NOMO-1 treated with DMSO at 0.1 percent for 48 hours (cell line): ENCODE results near the gene RNLS.
A peak's percentile ranks its signal among the peaks of the same experiment; 100 is the strongest.
"Not testable (repeated sequence)": the region's sequence is repeated elsewhere in the genome, so short reads cannot be mapped to it uniquely, and the experiment has no call there.

Experiments used
- DNase-seq: peaks from one replicate; lab custom pipeline; 2025; ENCODE audit not compliant: unreplicated experiment; lab: John Stamatoyannopoulos, UW

RNLS gene

DNA sequence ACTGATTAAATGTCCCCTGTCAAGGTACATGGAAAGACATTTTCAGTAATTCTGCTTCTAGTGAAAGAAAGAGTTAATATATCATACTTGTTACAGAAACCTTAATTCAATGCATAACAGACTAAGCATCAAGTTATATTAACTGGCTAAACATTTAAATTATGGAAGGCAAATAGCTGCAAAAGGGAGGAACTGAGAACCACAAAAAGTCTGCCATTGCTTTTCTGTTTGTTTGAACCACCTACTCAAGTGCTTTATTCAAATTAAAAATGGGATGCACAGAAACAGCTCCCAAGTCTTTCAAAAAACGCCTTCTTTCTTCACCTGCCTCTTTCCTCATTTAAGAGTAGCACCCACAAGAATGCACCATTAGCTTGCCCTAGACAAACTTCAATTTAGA is 271.9 kb downstream of the RNLS start:
- no peak for DNase-seq

DNA sequence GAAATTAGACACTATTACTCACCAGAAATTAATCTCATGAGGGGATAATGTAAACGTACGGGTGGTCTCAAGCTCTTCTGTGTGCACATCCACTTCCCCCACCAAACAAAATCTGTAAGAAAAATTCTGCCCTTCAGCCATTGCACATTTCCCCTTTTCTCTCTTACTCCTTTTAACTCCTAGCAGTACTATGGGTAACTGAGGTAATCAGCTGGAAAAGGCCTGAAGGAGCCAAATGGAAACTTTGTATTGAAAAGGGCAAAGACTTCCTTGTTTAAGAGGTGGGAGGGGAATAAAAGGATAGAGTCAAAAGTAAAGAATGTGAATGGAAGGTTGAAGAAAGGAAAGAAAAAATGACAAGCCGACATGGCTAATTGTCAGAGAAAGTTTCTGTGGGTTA is 273.8 kb downstream of the RNLS start:
- no peak for DNase-seq

DNA sequence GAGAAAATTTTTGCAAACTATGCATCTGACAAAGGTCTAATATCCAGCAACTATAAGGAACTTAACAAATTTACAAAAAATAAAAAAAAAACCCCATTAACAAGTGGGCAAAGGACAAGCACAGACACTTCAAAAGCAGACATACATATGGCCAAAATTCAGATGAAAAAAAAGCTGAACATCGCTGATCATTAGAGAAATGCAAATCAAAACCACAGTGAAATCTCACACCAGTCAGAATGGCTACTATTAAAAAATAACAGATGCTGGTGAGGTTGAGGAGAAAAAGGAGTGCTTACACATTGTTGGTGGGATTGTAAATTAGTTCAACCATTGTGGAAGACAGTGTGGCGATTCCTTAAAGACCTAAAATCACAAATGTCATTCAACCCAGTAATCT is 274.8 kb downstream of the RNLS start:
- DNase-seq: not testable (repeated sequence)

DNA sequence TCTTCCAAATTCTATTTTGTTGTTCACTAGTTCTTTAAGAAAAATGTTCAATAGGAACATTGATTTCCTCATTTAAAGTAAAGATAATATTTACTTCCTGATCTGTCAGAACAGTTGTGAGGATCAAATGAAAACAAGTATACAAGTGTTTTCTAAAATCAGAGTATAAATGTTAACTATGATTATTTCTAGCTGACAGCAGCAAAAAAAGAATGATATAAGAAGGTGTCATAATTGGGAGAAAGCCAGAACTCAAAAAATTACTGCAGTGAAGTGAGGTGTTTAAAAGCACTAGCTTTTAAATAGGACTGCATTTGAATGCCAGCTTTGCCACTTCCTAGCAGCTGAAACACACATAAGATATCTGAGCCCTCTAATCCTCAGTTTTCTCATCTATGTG is 283.3 kb downstream of the RNLS start:
- DNase-seq: no peak

DNA sequence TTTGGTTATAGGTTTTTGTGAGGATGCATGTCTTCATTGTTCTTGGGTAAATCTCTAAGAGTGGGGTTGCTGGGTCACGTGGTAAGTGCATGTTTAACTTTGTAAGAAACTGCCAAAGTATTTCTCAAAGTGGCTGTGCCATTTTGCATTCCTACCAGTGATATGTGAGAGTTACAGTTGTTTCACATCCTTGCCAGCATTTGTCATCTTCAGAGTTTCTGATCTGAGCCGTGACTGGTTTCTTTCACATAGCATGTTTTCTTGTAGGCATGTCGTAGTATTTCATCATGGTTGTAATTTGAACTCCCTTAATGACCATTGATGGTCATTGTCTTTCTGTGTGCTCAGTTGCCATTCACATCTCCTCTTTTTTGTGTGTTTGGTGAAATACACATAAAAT is 286.0 kb downstream of the RNLS start:
- no peak for DNase-seq

DNA sequence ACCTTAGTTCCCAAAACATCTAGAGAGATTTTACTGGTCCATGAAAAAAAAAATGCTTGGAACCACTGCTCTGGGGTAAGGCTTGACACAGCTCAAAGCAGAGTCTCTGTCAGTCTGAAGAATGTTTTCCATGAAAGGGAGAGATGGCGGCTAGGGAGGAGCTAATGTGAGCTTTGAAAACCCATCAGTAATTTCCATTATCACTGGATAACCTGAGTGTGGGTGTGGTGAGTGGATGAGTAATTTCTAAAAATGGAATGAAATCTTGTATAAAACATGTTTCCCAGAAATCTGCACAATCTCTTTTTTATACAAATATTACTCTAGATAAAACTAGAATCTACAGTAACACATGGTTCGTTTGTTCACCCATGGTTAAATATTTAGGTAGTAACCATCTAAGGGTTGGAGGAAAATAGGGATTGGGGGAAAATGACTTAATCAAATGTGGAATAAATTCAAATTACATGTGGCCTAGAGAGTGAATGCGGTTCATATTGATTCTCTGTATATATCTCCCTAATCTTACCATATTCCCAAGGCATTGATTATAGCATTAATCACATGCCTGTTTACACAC is 289.4 kb downstream of the RNLS start:
- no peak for DNase-seq

DNA sequence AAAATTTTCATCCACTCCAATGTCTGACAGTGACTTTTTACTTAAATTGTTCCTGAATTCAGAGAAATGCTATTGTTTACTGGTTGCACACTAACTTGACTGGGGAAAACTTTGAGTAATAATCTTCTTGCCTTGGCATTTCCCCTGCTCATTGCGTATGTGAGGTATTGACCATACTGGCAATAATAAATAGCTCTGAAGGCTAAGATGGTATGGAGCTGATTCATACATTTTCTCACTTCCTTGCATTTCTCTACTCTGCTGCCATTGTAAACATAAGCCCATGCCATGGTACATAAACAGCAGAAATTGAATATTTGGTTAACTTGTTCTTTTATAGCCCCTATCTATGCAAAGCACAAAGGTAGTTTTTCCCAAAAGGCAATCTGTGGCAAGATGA is 290.0 kb downstream of the RNLS start:
- no peak for DNase-seq

DNA sequence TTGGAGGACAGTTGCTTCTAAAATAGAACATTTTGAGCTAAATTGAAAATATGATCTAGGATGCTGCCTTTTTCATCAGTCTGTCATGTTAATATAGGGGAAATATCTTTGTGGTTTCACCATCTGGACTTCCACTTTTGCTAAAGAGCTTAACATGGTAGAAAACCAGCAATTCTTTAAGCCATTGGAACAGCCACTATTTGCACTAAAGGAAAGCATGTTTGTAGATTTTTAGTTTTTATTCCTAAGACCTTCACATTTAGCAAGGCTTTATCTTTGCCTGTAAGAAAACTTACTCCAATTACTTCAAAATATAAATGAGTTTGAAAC is 291.0 kb downstream of the RNLS start:
- DNase-seq: peak; percentile 42

DNA sequence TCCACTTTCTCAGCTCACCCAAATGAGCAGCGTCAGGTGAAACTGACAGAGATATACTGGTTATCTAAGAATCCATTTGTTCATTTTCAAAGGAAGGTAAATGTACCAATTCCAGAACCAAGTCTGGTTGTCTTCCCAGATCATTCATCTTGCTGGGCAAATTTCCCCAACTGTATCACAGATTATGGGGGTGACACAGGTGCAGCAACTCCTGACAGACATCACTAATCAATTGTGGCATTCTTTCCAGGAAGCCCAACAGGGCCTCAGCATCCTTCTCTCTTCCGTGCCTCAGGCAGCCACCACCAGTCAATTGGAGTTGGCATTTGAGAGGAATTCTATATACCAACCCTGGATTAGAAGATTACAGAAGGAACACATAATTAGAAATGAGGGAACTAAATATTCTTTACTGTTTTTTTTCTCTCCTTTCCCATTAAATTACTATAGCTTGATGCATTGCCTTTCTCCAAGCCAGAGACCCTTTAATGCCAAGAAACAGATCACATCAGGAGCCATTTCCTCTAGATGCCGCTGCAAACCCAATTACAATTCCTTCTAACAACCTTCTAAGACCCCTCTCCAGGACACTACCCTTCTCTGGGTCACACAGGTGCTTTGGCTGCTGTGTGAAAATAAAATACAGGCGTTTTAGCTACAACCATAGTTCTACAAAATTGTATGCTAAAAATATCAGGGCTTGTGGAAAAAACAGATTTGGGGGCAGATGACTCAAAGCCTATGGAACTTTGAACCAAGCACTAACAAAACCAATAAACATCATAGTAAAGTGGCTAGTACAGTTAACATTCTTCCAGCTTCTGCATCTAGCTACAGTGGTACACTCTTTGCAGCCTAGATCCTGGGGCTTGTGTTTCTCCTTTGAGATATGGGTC is 291.6 kb downstream of the RNLS start:
- no peak for DNase-seq

DNA sequence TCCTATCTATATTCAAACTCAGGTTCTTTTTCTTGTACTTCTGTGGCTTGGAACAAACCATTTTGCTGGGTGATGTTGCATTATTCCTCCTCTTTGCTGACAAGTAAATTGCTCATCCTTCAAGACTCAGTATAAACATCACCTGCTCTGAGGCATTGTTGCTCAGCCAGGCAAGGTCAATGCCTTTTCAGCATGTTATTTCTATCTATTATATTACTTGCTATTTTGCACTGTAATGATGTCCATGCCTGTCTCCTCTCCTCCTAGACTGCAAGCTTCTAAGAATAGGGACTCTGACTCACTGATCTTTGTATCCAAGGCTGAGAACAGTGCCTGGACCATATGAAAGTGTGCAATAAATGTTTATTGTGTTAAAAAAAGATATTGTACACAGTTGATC is 293.8 kb downstream of the RNLS start:
- no peak for DNase-seq

DNA sequence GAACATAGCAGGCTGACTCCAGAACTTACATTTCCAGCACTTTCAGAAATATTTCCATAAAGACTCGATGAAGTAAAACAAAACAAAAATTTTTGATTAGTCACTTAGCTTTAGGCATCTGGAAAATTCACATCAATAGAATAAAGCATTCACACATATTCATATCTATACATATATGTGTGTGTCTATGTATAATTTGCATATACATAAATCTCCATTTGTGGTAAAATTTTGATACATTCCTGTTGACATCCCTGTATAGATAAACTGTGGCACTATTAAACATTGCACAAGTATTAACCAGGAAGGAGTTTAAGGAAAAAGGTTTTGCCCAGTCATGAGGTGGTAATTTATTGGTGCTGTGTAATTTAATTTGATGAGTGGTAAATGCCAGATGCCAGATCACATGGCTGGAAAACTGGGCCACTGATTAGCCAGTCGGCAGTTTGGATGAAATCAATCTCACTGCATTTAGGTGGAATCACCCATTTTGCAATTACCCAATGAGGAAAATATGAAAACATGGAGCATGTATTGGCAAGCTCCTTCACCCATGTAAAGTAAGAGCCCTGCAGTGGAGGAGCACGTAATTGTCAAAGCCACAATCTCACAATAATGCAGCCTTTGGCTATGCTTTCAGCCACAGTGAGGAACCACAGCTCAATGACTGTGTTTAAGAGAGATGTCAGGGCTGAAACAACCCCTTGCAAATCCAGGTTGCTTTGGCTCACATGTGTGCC is 294.6 kb downstream of the RNLS start:
- DNase-seq: peak; percentile 8

DNA sequence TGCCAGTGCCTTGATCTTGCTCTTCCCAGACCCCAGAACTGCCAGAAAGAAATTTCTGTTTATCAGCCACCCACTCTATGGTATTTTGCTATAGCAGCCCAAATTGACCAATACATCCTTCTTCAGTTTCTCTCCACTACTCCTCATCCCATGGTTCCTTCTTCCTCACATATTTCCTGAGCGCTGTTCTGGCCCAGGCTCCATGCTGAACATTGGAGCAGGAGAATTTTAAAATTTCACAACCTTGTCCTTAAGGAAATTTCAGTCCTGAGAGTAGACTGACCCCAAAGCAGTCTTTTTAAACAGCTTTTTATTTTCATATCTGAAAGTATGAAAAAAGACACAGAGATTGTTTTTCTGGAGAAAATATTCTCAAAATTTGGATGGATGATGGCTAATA is 297.1 kb downstream of the RNLS start:
- no peak for DNase-seq

DNA sequence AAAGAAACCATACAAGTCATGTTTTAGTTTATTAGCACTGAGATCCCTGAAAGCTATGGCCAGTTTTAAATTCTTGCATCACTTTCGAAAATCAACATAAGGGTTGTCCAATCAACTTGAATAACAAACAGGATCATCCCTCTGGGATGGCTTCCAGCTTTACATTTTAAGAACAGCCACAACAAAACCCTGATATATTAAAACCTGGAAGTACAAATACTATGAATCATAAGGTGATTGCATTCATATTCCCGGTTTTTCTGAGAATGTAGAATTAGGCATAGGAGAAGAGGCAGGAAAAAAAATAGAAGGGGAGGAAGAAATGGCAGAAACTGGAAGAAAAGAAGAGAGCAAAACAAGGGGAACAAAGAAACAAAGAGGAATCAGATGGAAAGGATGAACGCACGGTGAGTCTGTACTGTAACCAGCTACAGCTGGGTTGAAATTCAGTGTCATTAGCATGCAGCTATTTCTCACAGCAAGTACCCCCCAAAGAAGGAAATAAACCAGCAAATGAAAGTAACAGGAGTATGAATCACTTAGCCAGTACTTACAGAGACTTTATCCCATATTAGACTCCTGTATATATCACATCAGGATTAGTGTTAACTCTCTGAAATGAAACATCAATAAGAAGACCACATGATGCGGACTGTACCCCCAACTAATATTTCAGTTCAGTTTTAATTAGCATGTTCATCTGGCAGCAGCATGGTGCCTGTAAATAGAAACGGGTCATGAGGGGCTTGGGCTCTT is 301.3 kb downstream of the RNLS start:
- peak; percentile 67 for DNase-seq

DNA sequence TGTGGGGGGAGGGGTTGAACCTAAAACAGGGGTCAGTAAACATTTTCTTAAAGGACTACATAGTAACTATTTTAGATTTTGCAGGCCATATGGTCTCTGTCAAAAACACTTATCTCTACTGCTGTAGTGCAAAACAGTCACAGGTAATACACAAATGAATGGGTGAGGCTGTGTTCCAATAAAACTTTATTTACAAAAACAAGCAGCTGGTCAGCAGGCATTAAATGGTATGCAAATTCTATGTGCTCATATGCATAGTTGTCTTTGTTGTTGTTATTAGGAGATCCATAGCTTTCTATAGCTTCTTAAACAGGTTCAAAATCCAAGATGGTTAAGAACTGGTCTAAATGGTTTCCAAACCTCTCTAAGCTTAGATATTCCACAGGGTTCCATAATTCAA is 302.6 kb downstream of the RNLS start:
- no peak for DNase-seq

DNA sequence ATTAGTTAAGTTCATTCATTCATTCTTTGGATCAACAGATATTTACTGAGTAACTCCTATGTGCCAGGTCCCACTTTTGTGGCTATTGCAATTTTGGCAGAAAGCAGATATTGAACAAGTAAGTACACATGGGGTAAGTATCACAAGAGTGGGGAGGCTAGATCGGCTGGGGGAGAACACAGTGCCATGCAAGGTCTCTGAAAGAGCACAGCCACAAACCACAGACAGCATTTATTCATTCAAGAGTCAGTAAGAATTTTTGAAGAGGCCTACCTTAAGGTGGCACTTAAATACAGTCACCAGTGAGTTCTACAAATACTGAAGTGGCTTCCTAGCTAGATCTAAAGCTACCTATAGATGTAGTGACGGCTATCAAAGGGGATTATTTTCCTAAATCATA is 304.2 kb downstream of the RNLS start:
- DNase-seq: no peak

DNA sequence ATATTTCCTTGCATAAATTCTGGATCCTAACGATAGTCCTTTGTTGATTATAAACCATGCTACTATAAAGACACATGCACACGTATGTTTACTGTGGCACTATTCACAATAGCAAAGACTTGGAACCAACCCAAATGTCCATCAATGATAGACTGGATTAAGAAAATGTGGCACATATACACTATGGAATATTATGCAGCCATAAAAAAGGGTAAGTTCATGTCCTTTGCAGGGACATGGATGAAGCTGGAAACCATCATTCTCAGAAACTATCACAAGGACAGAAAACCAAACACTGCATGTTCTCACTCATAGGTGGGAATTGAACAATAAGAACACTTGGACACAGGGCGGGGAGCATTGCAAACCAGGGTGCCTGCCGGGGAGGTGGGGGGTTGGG is 306.2 kb downstream of the RNLS start:
- not testable (repeated sequence) for DNase-seq

DNA sequence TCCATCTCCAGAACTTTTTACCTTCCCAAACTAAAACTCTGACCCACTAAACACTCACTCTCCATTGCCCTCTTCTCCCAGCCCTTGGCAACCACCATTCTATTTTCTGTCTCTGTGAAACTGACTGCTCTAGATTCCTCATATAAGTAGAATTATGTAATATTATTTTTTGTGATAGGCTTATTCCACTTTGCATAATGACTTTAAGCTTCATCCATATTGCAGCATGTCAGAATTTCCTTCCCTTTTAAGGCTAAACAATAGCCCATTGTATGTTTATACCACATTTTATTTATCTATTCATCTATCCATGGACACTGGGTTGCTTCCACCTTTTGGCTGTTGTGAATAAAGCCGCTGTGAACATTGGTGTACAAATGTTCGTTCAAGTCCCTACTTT is 308.8 kb downstream of the RNLS start:
- no peak for DNase-seq

DNA sequence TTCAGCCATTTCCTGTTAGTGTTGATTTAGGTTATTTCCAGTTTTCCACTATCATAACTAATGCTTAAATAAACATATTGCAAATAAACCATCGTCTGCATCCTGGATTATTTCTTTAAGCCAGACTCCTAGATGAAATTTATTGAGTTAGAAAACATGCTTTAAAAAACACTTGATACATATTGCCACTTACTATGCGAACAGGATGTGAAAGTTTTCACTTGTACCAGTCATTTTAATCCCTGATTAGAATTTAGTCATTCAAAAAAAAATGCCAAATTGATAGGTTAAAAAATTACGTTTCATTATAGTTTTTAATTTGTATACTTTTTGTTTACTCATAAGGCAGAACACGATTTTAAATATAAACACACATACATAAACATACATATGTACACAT is 309.6 kb downstream of the RNLS start:
- DNase-seq: no peak

DNA sequence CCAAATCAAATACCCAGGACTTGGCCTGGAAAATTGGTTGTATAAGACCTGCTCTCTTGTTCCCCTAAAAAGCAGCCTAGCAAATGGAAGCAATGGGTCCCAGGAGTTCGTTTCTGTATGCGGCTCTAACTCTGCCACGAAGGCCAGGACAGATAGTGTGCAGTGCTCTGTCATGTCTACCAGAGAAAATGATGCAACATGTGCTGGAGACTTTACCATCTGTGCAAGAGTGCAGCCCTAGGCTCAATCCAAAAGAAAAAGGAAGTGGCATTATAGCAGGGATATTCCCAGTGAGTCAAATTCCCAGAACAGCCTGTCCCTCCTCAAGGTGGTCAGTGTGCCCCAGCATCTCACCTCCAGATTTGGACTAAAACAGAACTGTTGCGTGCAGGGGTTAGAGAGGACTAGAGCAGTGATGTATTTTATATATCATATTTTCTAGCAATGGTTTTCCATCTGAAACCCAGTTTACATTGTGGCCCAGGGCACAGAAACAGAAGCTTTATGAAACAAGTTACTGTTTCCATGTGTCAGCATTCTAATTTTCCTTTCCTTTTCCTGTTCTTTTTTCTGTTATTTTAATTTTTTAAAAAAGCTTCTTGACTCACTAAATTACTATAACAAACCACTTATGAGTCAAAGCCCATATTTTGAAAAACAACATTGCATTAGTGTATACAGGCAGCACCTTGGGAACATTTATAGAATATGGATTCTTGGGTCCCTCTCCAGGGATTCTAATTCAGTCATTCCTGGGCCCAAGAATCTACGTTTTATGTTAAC is 311.2 kb downstream of the RNLS start:
- peak; percentile 44 for DNase-seq

DNA sequence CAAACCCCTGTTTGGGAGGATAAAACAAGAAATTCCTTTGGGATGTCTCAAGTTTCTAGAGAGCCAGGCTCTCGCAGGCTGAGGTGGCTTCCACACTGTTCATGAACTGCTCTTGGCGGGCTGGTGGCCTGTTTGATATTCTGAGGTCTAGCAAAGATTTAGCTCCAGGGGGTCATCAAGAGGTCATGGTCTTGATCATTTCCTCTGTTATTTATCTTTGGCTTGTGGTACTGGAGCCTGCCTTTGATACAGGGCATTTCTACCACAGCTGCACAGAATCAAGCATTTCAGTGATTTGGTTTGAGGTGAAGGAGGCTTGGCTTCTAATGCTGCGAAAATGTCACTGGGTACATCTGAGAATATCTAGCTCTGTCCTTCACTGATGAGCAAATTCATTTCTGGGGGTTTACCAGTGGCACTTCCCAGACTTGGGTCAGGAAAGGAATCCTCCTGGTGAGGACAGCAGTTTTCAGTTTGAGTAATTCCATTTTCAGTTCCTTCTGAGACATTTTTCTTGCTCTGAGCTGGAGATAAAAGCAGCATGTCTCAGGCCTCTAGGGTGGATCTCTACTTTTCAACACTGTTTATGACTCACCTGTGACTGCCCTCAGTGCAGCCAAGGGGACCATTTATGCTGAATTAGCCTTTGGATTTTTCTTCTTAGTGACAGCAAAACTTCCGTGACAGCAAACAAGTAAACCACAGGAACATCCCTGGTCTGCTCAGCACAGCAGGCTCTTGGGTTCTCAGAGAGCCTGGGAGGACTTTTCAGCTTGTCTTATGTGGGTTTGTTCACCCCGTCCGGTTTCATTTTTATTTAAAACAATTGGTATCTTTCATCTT is 312.0 kb downstream of the RNLS start:
- peak; percentile 68 for DNase-seq
